ENCODE measurements around the gene GTF3C4. TPM values are rescaled to one million over a fixed set of nuclear protein-coding genes. Genes with fewer than 3 reads are reported as not detected.

The GTF3C4 gene
- total and polyA plus RNA-seq, 12 donors, result 1.9 to 18.5 (median 11.6) TPM

DNA sequence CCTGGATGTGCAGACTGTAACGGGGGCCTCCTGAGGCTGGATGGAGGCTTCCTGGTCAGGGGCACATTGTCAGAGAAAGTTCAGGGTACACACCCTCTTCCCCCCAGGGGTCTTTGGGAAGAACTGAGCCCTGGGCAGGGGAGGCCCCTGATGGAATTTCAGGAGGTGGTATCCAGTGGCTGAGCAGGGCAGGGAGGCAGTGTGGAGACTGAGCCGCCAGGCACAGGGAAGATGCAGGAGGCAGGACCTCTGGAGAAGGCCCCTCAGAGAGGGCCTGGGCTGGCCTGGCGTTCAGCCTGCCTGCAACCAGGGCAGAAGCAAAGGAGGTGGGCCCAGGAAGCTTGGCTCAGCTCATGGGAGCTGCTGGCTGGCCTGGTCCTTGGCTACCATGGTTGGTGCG lies 53.5 kb downstream of the GTF3C4 start:
- intact Hi-C loops (cut with DNase I), result no loop called here
- H3K36me3 ChIP-seq (replicated peaks in 1 of 2), result no peaks in the 10 kb centered on the region
- no peaks in the 10 kb centered on the region for H3K9me3 ChIP-seq (replicated peaks in 1 of 3)
- no peak overlapping the region for H3K27ac ChIP-seq
- no peak for DNase-seq
- 80 to 100% (median 84%) methylated on average over 2 to 4 of the region's 4 CpGs for WGBS, 4 donors
- H3K4me3 ChIP-seq, result no peak overlapping the region
- no peak for TF ChIP-seq POLR2A (IDR thresholded peaks at IDR 0.05)
- TF ChIP-seq, protein P1, sequence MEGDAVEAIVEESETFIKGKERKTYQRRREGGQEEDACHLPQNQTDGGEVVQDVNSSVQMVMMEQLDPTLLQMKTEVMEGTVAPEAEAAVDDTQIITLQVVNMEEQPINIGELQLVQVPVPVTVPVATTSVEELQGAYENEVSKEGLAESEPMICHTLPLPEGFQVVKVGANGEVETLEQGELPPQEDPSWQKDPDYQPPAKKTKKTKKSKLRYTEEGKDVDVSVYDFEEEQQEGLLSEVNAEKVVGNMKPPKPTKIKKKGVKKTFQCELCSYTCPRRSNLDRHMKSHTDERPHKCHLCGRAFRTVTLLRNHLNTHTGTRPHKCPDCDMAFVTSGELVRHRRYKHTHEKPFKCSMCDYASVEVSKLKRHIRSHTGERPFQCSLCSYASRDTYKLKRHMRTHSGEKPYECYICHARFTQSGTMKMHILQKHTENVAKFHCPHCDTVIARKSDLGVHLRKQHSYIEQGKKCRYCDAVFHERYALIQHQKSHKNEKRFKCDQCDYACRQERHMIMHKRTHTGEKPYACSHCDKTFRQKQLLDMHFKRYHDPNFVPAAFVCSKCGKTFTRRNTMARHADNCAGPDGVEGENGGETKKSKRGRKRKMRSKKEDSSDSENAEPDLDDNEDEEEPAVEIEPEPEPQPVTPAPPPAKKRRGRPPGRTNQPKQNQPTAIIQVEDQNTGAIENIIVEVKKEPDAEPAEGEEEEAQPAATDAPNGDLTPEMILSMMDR (IDR thresholded peaks at IDR 0.05), result no peak
- H3K4me1 ChIP-seq (replicated peaks in 1 of 2), result no peaks in the 10 kb centered on the region
- H3K27me3 ChIP-seq, result no peaks in the 10 kb centered on the region

DNA sequence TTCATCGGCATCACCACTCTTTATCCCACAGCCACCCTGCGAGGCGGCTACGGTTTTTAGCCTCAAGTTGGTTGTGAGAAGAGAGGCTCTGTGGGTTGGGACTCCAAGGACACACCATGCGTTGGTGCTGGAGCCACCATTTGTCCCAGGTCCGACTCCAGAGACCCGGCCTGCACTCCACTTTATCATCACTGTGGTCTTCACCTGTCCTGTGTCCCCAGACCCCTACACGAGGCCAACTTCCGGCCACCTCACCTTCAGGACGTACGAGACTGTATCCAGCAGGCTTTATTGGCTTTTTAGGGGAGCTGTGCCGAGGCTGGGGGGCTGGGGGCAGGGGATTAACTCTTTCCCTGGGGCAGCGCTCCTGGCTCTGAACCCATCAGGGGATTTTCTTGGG lies 55.0 kb downstream of the GTF3C4 start:
- intact Hi-C loops (cut with DNase I), result no loop called here
- no peaks in the 10 kb centered on the region for H3K9me3 ChIP-seq (replicated peaks in 1 of 3)
- H3K4me1 ChIP-seq (replicated peaks in 1 of 2), result no peaks in the 10 kb centered on the region
- no peaks in the 10 kb centered on the region for H3K36me3 ChIP-seq (replicated peaks in 1 of 2)
- H3K27me3 ChIP-seq, result no peaks in the 10 kb centered on the region
- no peak for TF ChIP-seq POLR2A (IDR thresholded peaks at IDR 0.05)
- TF ChIP-seq, protein P1 (IDR thresholded peaks at IDR 0.05), result no peak
- no peak for DNase-seq
- H3K4me3 ChIP-seq, result no peak overlapping the region
- WGBS, 4 donors, result 94 to 95% (median 94%) methylated on average over 13 of the region's 13 CpGs
- H3K27ac ChIP-seq, result no peak overlapping the region

DNA sequence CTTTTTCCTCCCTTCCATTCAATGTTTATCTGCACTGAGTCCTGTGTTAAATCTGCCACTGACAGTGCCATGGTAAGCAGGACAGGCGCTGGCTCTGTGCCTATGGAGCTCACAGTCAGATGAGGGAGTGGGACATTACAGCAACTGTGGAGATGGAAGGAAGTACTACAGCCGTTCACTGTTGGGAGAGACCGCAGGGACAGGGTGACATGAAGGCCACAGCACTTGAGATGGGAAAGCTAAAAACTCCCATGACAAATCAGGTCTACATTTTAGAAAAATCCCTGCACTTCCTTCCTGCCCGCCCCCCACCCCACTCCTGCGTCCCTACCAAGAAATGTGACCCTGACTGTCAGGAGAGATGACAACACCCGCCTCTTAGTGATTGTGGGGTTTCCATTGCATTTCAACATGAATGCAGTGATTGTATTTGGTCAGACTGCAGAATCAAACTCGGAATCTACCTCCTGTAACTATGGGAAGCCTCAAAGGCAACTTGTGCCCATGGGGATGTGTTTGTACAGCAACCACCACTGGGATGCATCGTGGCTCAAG lies 56.4 kb downstream of the GTF3C4 start:
- H3K4me3 ChIP-seq, result no peak overlapping the region
- intact Hi-C loops (cut with DNase I), result no loop called here
- 65 to 78% (median 74%) methylated on average over 8 of the region's 8 CpGs for WGBS, 4 donors

GRCh38 chr9:132728071-132728470 lies 57.8 kb downstream of the GTF3C4 start:
- H3K4me1 ChIP-seq (replicated peaks in 1 of 2), result no peaks in the 10 kb centered on the region
- no peak overlapping the region for H3K27ac ChIP-seq
- intact Hi-C loops (cut with DNase I), result no loop called here
- H3K27me3 ChIP-seq, result no peaks in the 10 kb centered on the region
- no peaks in the 10 kb centered on the region for H3K9me3 ChIP-seq (replicated peaks in 1 of 3)
- H3K36me3 ChIP-seq (replicated peaks in 1 of 2), result no peaks in the 10 kb centered on the region
- DNase-seq, result no peak
- WGBS, 4 donors, result 82 to 85% (median 82%) methylated on average over 2 to 5 of the region's 5 CpGs; no CpG with 5 or more reads in 1 of the 4 donors
- no peak overlapping the region for H3K4me3 ChIP-seq
- TF ChIP-seq, protein P1 (IDR thresholded peaks at IDR 0.05), result no peak
- TF ChIP-seq POLR2A (IDR thresholded peaks at IDR 0.05), result no peak

More for the DNA sequence above, 56.4 kb downstream of the GTF3C4 start:
- H3K9me3 ChIP-seq (replicated peaks in 1 of 3), result no peaks in the 10 kb centered on the region
- no peaks in the 10 kb centered on the region for H3K4me1 ChIP-seq (replicated peaks in 1 of 2)
- H3K27me3 ChIP-seq, result no peaks in the 10 kb centered on the region
- H3K36me3 ChIP-seq (replicated peaks in 1 of 2), result no peaks in the 10 kb centered on the region
- no peak for DNase-seq
- no peak overlapping the region for H3K27ac ChIP-seq
- TF ChIP-seq, protein P1 (IDR thresholded peaks at IDR 0.05), result no peak
- no peak for TF ChIP-seq POLR2A (IDR thresholded peaks at IDR 0.05)

Measured in adrenal gland (tissue), 12 donors.